SK-N-SH (cell line): ENCODE measurements around the gene PFKFB1. TPM values are rescaled to one million over a fixed set of nuclear protein-coding genes. Genes with fewer than 3 reads are reported as not detected.

Source experiments
- CTCF ChIA-PET: fragments of 300-600, 350-600 bp; formaldehyde crosslinking; extraction: SDS; loops from one replicate; lab custom pipeline; 2021; lab: Yijun Ruan, JAX
- POLR2A ChIA-PET: fragments of 350-600 bp; sonication (Branson Sonifier 250); formaldehyde crosslinking; extraction: SDS; loops from one replicate; lab custom pipeline; 2020; ENCODE audit warnings: antibody characterized with exemption, inconsistent platforms; lab: Yijun Ruan, JAX
- DNase-seq: peaks from one replicate; pipeline ENCODE4 v3.0.0; 2012
- H2AFZ ChIP-seq: fragments of 200-600 bp; sonication (generic); 2 replicates; pipeline ENCODE4 v1.8.1; 2016; ENCODE audit warnings: antibody characterized with exemption, mild to moderate bottlenecking, low read depth
- H3F3A ChIP-seq: fragments of 200-600 bp; sonication (generic); replicated peaks from 2 replicates; pipeline ENCODE3; 2016; ENCODE audit warnings: antibody characterized with exemption, mild to moderate bottlenecking; ENCODE audit not compliant: insufficient read depth
- H3K27ac ChIP-seq, 2 experiments: fragments of 200-500 bp in 1 of 2; fragments of 200-600 bp in 1 of 2; sonication (Bioruptor generic) in 1 of 2; sonication (generic), shearing (Covaris generic) in 1 of 2; 2 replicates each; pipeline versions ENCODE4 v1.5.1 to v1.6.1; 2014 to 2016; ENCODE audit warnings: low read depth in 2 of 2, inconsistent platforms in 1 of 2, low read length in 1 of 2, mild to moderate bottlenecking in 1 of 2, mixed read lengths in 1 of 2
- H3K27me3 ChIP-seq: fragments of 200-600 bp; sonication (generic), shearing (Covaris generic); 2 replicates; pipeline ENCODE4 v1.6.1; 2016; ENCODE audit warnings: mixed run types; ENCODE audit not compliant: insufficient read depth
- H3K36me3 ChIP-seq, 2 experiments: fragments of 200-500 bp in 1 of 2; fragments of 200-600 bp in 1 of 2; sonication (Bioruptor generic) in 1 of 2; sonication (generic) in 1 of 2; replicated peaks in 1 of 2; 2 replicates each; pipeline versions ENCODE3 to v1.5.1; 2014 to 2016; ENCODE audit warnings: low read length in 1 of 2, mild to moderate bottlenecking in 1 of 2; ENCODE audit not compliant: insufficient read depth in 2 of 2, control insufficient read depth in 1 of 2
- H3K4me1 ChIP-seq, 2 experiments: fragments of 200-500 bp in 1 of 2; fragments of 200-600 bp in 1 of 2; sonication (Bioruptor generic) in 1 of 2; sonication (generic), shearing (Covaris generic) in 1 of 2; 2 replicates each; pipeline versions ENCODE4 v1.5.1 to v1.6.1; 2014 to 2016; ENCODE audit warnings: low read depth in 1 of 2, low read length in 1 of 2, mixed run types in 1 of 2; ENCODE audit not compliant: insufficient read depth in 2 of 2, control insufficient read depth in 1 of 2
- H3K4me2 ChIP-seq: fragments of 200-600 bp; sonication (generic), shearing (Covaris generic); 2 replicates; pipeline ENCODE4 v1.6.1; 2017; ENCODE audit warnings: mixed run types
- H3K4me3 ChIP-seq, 2 experiments: fragments of 200-500 bp in 1 of 2; fragments of 200-600 bp in 1 of 2; sonication (Bioruptor generic) in 1 of 2; sonication (generic), shearing (Covaris generic) in 1 of 2; 2 replicates each; pipeline versions ENCODE4 v1.5.1 to v1.8.1; 2014 to 2016; ENCODE audit warnings: low read depth in 2 of 2, inconsistent platforms in 1 of 2, low read length in 1 of 2, mild to moderate bottlenecking in 1 of 2, mixed read lengths in 1 of 2, moderate library complexity in 1 of 2
- H3K79me2 ChIP-seq: fragments of 200-600 bp; sonication (generic); 2 replicates; pipeline ENCODE4 v1.8.1; 2017; ENCODE audit warnings: mild to moderate bottlenecking; ENCODE audit not compliant: insufficient read depth
- H3K9ac ChIP-seq: fragments of 200-600 bp; sonication (generic); 2 replicates; pipeline ENCODE4 v1.6.1; 2017; ENCODE audit warnings: mixed run types
- H3K9me2 ChIP-seq: fragments of 200-600 bp; sonication (generic); 2 replicates; pipeline ENCODE4 v1.6.1; 2017; ENCODE audit warnings: mixed run types
- H3K9me3 ChIP-seq: fragments of 200-600 bp; sonication (generic); 2 replicates; pipeline ENCODE4 v1.6.1; 2017; ENCODE audit warnings: mixed run types, mild to moderate bottlenecking, moderate library complexity
- H4K20me1 ChIP-seq: fragments of 200-600 bp; sonication (generic); 2 replicates; pipeline ENCODE4 v1.6.1; 2017; ENCODE audit warnings: mild to moderate bottlenecking, mixed run types; ENCODE audit not compliant: insufficient read depth
- CHD2 ChIP-seq: fragments of 150-350 bp; IDR thresholded peaks from 2 replicates; pipeline ENCODE4 v1.6.1; 2018; ENCODE audit warnings: low read length; ENCODE audit not compliant: partially characterized antibody
- ELF1 ChIP-seq: IDR thresholded peaks from 2 replicates; pipeline ENCODE4 v1.4.0; 2012
- EZH2phosphoT487 ChIP-seq: fragments of 200-600 bp; sonication (generic); IDR thresholded peaks from 2 replicates; pipeline ENCODE4 v1.6.1; 2017; ENCODE audit warnings: low read depth, mixed run types, mild to moderate bottlenecking, antibody characterized with exemption, moderate library complexity, borderline replicate concordance
- FOSL2 ChIP-seq: IDR thresholded peaks from 2 replicates; pipeline ENCODE4 v1.4.0; 2012; ENCODE audit warnings: low read depth, mild to moderate bottlenecking, moderate library complexity, borderline replicate concordance
- FOXJ3 ChIP-seq: sonication (generic); formaldehyde crosslinking; IDR thresholded peaks from 2 replicates; pipeline ENCODE4 v1.5.1; 2020; ENCODE audit warnings: mild to moderate bottlenecking, missing genetic modification reagents
- GABPA ChIP-seq: IDR thresholded peaks from 2 replicates; pipeline ENCODE4 v1.4.0; 2012; ENCODE audit warnings: low read depth, mild to moderate bottlenecking
- NFIC ChIP-seq: IDR thresholded peaks from 2 replicates; pipeline ENCODE4 v1.4.0; 2012; ENCODE audit warnings: borderline replicate concordance
- POLR2AphosphoS5 ChIP-seq: IDR thresholded peaks from 2 replicates; pipeline ENCODE4 v1.6.1; 2012; ENCODE audit warnings: low read depth, low read length
- SIN3A ChIP-seq: IDR thresholded peaks from 2 replicates; pipeline ENCODE4 v1.6.1; 2012; ENCODE audit warnings: low read depth, mild to moderate bottlenecking, low read length, moderate library complexity, borderline replicate concordance
- TCF12 ChIP-seq: IDR thresholded peaks from 2 replicates; pipeline ENCODE4 v1.4.0; 2012
- YY1 ChIP-seq: IDR thresholded peaks from 2 replicates; pipeline ENCODE4 v1.4.0; 2012; ENCODE audit warnings: low read depth, mild to moderate bottlenecking
- WGBS: methylation state at CpG from one replicate; pipeline ENCODE4 v1.1.6; 2017; ENCODE audit warnings: low lambda C conversion rate; 5-methylcytosine and 5-hydroxymethylcytosine counted together
- polyA plus RNA-seq, 3 experiments: library from polyadenylated mRNA; depleted of rRNA; stranded (reverse); fragments of >200 nt; gene quantifications; 2 replicates each; pipeline ENCODE4 v1.2.3, GENCODE V29; 2012
- TF ChIP-seq, protein P1 (sequence below): IDR thresholded peaks from 2 replicates; pipeline ENCODE4; 2012
- TF ChIP-seq, protein P2 (sequence below): IDR thresholded peaks from 2 replicates; pipeline ENCODE4 v1.4.0; 2012; ENCODE audit warnings: low read depth, borderline replicate concordance
- TF ChIP-seq, protein P3 (sequence below): IDR thresholded peaks from 2 replicates; pipeline ENCODE4 v1.4.0; 2012; ENCODE audit warnings: low read depth, borderline replicate concordance
- TF ChIP-seq, protein P4 (sequence below): IDR thresholded peaks from 2 replicates; pipeline ENCODE4 v1.4.0; 2012; ENCODE audit warnings: low read depth
- TF ChIP-seq, protein P5 (sequence below): fragments of 150-350 bp; IDR thresholded peaks from 2 replicates; pipeline ENCODE4 v1.6.1; 2017; ENCODE audit warnings: antibody characterized with exemption, low read length, low read depth, borderline replicate concordance
- TF ChIP-seq, protein P6 (sequence below): fragments of 150-350 bp; IDR thresholded peaks from 2 replicates; pipeline ENCODE4 v1.6.1; 2016; ENCODE audit warnings: mild to moderate bottlenecking, low read depth, low read length
- TF ChIP-seq, protein P7 (sequence below): fragments of 200-600 bp; sonication (generic); IDR thresholded peaks from 2 replicates; pipeline ENCODE4 v1.6.1; 2017; ENCODE audit warnings: antibody characterized with exemption, mild to moderate bottlenecking, moderate library complexity

The PFKFB1 gene
- polyA plus RNA-seq, 1 of the 3 experiments (the other 2 are of a cell fraction): 0.12 TPM

DNA sequence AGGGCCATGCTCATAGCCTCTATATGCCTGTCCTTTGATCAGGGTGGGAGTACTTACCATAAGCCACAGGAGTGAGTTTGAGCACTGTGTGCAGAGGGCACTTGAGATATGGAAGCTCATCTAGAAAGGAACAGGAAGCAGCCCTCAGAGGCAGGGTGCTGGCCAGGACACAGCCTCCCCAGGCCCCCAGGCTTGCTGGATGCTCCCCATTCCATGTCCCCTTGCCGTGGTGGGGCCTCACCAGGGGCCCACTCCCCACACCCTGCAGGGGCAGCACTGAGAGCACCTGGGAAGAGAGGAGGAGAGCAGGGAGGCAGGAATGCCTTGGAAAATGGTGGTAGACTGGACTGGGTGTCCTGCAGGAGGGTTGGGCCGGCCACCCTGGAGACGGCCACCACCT, 59.1 kb downstream of the PFKFB1 start:
- Histone ChIP-seq H3K4me1 (no peaks in the 10 kb centered on the region), H3K9me3 (no peaks in the 10 kb centered on the region), H3K27me3 (no peaks in the 10 kb centered on the region; the same call in 1 of the 2 replicates), H3K4me3 (no peak overlapping the region), H3K79me2 (no peaks in the 10 kb centered on the region), H3K9me2 (no peaks in the 10 kb centered on the region), H2AFZ (no peak overlapping the region), H4K20me1 (no peaks in the 10 kb centered on the region), H3K36me3 (peaks cover 0 to 7% of the 10 kb centered on the region in 2 experiments), H3K9ac (no peak overlapping the region), H3K4me2 (no peak overlapping the region), H3F3A (no peaks in the 10 kb centered on the region), H3K27ac (no peak overlapping the region)
- POLR2A ChIA-PET: no interaction called here
- CTCF ChIA-PET: no interaction called here
- 23% methylated on average over 2 of the region's 3 CpGs for WGBS
- no peak for TF ChIP-seq TCF12
- TF ChIP-seq, protein P1, sequence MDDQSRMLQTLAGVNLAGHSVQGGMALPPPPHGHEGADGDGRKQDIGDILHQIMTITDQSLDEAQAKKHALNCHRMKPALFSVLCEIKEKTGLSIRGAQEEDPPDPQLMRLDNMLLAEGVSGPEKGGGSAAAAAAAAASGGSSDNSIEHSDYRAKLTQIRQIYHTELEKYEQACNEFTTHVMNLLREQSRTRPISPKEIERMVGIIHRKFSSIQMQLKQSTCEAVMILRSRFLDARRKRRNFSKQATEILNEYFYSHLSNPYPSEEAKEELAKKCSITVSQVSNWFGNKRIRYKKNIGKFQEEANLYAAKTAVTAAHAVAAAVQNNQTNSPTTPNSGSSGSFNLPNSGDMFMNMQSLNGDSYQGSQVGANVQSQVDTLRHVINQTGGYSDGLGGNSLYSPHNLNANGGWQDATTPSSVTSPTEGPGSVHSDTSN: no peak
- no peak for TF ChIP-seq EZH2phosphoT487
- TF ChIP-seq, protein P2, sequence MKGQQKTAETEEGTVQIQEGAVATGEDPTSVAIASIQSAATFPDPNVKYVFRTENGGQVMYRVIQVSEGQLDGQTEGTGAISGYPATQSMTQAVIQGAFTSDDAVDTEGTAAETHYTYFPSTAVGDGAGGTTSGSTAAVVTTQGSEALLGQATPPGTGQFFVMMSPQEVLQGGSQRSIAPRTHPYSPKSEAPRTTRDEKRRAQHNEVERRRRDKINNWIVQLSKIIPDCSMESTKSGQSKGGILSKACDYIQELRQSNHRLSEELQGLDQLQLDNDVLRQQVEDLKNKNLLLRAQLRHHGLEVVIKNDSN: no peak
- TF ChIP-seq, protein P3, sequence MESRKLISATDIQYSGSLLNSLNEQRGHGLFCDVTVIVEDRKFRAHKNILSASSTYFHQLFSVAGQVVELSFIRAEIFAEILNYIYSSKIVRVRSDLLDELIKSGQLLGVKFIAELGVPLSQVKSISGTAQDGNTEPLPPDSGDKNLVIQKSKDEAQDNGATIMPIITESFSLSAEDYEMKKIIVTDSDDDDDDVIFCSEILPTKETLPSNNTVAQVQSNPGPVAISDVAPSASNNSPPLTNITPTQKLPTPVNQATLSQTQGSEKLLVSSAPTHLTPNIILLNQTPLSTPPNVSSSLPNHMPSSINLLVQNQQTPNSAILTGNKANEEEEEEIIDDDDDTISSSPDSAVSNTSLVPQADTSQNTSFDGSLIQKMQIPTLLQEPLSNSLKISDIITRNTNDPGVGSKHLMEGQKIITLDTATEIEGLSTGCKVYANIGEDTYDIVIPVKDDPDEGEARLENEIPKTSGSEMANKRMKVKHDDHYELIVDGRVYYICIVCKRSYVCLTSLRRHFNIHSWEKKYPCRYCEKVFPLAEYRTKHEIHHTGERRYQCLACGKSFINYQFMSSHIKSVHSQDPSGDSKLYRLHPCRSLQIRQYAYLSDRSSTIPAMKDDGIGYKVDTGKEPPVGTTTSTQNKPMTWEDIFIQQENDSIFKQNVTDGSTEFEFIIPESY: no peak
- no peak for TF ChIP-seq FOSL2
- no peak for TF ChIP-seq YY1
- TF ChIP-seq, protein P4, sequence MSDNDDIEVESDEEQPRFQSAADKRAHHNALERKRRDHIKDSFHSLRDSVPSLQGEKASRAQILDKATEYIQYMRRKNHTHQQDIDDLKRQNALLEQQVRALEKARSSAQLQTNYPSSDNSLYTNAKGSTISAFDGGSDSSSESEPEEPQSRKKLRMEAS: no peak
- TF ChIP-seq, protein P5, sequence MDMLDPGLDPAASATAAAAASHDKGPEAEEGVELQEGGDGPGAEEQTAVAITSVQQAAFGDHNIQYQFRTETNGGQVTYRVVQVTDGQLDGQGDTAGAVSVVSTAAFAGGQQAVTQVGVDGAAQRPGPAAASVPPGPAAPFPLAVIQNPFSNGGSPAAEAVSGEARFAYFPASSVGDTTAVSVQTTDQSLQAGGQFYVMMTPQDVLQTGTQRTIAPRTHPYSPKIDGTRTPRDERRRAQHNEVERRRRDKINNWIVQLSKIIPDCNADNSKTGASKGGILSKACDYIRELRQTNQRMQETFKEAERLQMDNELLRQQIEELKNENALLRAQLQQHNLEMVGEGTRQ: no peak
- TF ChIP-seq NFIC: no peak
- TF ChIP-seq, protein P6, sequence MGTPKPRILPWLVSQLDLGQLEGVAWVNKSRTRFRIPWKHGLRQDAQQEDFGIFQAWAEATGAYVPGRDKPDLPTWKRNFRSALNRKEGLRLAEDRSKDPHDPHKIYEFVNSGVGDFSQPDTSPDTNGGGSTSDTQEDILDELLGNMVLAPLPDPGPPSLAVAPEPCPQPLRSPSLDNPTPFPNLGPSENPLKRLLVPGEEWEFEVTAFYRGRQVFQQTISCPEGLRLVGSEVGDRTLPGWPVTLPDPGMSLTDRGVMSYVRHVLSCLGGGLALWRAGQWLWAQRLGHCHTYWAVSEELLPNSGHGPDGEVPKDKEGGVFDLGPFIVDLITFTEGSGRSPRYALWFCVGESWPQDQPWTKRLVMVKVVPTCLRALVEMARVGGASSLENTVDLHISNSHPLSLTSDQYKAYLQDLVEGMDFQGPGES: no peak
- no peak for TF ChIP-seq SIN3A
- TF ChIP-seq POLR2AphosphoS5: no peak
- TF ChIP-seq FOXJ3: no peak
- TF ChIP-seq ELF1: no peak
- no peak for TF ChIP-seq GABPA
- TF ChIP-seq, protein P7, sequence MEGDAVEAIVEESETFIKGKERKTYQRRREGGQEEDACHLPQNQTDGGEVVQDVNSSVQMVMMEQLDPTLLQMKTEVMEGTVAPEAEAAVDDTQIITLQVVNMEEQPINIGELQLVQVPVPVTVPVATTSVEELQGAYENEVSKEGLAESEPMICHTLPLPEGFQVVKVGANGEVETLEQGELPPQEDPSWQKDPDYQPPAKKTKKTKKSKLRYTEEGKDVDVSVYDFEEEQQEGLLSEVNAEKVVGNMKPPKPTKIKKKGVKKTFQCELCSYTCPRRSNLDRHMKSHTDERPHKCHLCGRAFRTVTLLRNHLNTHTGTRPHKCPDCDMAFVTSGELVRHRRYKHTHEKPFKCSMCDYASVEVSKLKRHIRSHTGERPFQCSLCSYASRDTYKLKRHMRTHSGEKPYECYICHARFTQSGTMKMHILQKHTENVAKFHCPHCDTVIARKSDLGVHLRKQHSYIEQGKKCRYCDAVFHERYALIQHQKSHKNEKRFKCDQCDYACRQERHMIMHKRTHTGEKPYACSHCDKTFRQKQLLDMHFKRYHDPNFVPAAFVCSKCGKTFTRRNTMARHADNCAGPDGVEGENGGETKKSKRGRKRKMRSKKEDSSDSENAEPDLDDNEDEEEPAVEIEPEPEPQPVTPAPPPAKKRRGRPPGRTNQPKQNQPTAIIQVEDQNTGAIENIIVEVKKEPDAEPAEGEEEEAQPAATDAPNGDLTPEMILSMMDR: no peak
- TF ChIP-seq CHD2: no peak
- DNase-seq: no peak
